SH-SY5Y (cell line): ENCODE data around the gene VSTM2L.

ENCODE experiments used
- GATA2 ChIP-seq: IDR thresholded peaks from 2 replicates; pipeline ENCODE4 v1.6.1; 2011; ENCODE audit warnings: mild to moderate bottlenecking, low read depth, low read length
- GATA3 ChIP-seq: IDR thresholded peaks from 2 replicates; pipeline ENCODE4 v1.6.1; 2011; ENCODE audit warnings: low read depth, mild to moderate bottlenecking, low read length, moderate library complexity

DNA sequence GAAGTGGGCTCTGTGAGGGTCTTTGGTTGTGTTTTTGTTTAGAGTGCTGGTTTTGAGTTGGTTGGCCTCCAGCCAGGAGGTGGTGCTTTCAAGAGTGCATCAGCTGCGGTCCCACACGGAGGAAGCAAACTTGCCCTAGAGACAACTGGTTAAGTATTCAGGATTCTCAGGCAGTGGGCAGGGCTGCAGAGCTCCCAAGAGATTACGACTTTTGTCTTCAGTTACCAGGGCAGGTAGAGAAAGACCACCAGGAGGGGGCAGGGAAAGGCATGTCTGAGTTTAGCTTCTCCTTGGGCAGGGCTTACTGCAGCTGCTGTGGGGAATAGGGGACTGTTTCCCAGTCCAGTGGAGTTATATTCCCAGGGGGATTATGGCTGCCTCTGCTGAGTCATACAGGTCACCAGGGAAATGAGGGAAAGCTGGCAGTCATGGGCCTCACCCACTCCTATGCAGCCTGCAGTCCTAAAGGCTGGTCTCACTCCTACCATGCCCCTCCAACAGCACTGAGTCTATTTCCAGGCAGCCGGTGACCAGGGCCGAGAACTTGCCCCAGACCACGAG lies 66.0 kb downstream of the VSTM2L start:
- no peak for TF ChIP-seq GATA2
- TF ChIP-seq GATA3 = no peak
